GM19397 (cell line): Measurements from ENCODE around the gene ERO1B.

Experiments used
- ATAC-seq: cut with Tn5 transposase; IDR thresholded peaks from one replicate; pipeline ENCODE4 v1.9.1; 2021; ENCODE audit warnings: mild to moderate bottlenecking, moderate library complexity; ENCODE audit not compliant: unreplicated experiment

ERO1B gene

DNA sequence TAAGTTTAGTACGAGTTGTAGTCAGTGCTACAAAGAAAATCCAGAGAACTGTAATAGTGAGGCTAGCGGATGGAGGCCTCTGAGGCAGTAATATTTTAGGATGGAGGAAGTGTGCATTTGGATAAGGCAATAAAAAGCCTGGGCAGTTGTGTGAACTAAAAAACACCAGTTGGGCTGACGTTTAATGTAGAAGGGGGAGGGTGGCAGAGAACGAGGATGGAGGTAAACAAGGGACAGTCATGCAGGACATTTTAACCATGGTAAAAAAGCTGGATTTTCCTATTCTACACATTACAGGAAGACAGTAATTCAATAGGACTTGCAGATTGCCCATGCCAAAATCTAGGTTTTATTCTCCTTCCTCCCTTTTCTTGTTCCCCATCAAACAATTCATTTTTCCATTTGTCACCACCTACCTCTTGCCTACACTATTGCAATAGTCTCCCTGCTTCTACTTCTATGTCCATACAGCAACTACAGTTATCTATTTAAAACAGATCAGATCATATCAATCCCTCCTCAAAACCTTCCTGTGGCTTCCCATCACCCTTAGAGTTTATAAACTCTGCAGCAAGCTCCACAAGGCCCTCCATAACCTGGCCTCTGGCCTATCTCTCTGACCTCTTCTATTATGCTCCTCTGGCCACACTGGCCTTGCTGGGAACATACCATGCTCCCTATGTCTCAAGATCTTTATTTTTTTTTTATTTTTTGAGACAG lies 27.7 kb downstream of the ERO1B start:
- ATAC-seq, result no peak

DNA sequence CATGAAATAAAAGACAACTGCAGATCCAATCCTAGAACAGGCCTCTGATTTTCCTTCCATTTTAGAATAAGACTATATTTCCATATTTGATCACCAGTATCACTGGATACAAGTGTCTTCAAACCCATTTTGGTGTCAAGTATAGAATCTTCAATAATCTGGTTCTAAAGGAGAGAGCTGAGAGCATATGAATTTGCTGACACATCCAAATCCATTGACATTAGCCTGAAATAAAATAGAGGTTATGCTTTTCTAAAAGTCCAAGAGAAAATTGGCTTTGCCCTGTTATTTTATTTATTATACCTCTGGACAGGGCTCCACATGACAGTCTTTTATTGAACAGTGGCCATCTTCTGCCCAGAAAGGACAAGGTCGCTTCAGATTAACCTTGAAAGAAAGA lies 28.6 kb downstream of the ERO1B start:
- ATAC-seq, result no peak

DNA sequence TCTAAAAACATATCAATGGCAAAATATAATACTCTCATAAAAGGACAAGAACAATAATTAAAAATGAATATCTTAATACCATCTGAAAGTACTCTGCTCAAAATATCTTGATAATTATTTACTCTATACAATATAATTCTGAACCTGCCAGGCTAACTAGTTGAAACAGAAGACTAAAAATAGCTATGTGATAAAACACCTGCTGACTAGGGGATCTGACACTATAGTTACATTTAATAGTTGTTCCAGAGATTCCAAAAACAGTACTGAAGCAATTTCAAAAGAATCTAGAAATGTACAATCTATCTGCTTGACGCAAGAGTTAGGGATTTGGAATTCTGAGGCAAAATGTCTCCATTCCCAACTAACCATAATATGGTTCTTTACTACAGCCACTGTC lies 30.2 kb downstream of the ERO1B start:
- ATAC-seq, result no peak

DNA sequence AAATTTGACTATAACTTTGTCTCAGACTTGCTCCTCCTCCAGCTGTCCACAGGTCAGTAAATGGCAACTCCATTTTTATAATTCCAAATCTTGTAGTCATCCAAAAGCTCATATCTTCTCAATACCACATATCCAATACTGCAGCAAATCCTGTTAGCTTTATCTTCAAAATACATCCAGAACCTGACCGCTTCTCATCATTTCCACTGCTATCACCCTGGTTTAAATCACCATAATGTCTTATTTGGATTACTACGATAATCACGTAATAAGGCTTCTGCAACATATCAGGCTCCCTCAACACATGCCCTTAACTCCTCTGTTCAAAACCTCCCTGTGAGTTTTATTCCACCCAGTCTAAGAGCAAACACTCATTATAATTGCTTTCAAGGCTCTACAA lies 34.5 kb downstream of the ERO1B start:
- ATAC-seq, result no peak

DNA sequence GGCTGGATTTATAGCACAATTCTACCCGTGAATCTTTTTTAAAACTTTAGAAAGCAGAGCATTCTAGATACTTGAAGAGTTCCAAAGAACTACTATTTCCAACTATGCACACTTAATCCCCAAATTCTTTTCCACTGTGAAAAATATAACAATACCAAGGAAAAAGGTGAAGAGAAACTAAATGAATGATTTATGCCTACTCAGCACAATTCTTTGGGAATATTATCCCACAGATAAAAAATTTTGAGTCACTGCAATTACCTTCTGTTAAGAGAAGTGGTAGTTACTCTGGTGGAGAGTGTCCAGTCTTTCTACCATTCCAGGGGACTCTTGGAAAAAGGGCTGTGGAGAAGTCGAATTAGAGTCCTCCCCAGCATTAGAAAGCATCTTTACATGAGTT lies 39.2 kb downstream of the ERO1B start:
- ATAC-seq, result no peak

DNA sequence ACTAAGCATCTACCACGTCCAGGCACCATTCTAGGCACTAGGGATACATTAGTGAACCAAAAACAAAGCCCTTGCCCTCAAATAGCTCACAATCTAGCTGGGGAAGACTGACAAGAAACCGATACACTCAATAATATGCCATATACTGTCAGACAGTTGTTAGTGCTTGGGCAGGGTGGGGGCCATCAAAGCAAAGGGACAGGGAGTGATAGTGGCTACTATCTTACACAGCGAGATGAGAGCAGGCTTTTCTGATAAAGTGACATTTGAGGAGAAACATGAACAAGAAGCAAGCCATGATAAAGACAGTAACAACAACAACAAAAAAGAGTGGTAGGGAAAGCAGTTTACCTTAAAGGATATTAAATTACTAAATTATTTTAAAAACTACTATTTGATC lies 41.1 kb downstream of the ERO1B start:
- ATAC-seq, result no peak

DNA sequence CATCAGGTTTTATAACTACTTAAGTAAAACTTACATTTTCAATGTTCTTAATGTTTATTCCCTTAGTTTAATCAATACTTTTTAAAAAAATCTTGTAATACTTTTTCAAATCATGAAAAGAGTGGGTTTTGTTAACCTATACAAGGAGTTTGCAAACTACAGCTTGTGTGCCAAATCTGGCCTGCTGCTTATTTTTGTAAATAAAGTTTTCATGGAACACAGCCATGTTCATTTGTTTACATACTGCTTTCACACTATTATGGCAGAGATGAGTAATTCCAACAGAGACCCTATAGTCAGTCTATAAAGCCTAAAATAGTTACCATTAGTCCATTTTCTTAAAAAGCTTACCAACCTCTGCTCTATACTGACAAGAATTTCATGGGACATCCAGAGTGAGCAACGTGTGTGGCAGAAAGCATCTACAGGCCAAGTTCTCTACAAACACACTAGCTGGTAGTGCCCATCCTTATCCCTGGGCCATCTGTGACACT lies 42.6 kb downstream of the ERO1B start:
- ATAC-seq, result no peak

DNA sequence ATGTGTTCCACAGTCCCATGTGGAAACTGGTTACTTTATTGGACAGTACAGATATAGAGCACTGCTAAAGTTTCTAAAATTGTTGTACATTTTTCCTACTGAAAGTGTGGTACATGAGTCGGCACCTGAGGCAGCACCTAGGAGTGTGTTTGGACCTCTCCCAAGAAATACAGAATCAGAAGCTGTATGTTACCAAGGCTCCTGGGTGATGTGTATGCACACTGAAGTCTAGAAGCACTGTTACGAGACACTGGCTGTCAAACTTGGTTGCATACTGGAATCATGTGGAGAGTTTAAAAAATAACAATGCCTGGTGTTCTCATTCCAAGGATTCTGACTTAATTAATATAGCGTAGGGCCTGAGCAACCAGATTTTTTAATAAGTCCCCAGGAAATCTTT lies 46.6 kb downstream of the ERO1B start:
- no peak for ATAC-seq

DNA sequence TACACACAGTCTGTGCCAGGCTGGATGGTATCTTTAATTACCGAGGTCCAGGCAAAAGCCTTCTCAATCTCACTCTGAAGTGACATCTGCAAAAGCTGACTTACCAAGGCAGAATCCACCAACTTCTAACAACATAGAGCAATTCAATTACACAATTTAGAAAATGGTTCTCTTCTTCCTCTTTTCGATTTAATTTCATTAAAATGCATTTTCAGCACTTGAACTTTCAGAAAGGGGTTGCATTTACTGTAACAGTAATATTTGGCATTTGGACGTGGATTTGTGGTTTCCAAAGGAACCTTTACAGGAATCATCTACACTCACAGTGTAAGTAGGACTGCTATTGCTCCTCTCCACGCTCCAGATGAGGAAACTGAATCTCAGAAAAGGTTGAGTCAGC lies 53.3 kb downstream of the ERO1B start:
- ATAC-seq, result no peak

DNA sequence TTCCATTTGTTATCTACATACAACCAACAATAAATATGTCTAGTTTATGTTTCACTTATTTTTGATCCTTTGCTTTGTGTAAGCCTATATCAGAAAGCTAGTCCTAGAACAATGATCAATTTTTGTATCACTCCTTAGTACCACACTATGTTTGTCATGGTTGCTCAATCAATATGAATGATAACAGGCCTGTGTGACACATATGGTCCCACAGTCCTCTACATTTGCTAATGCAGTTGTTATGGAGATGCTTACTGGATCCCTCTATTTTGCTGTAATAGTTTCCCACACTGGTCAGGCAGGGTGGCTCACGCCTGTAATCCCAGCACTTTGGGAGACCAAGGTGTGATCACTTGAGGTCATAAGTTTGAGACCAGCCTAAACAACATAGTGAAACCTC lies 59.1 kb downstream of the ERO1B start:
- no peak for ATAC-seq

DNA sequence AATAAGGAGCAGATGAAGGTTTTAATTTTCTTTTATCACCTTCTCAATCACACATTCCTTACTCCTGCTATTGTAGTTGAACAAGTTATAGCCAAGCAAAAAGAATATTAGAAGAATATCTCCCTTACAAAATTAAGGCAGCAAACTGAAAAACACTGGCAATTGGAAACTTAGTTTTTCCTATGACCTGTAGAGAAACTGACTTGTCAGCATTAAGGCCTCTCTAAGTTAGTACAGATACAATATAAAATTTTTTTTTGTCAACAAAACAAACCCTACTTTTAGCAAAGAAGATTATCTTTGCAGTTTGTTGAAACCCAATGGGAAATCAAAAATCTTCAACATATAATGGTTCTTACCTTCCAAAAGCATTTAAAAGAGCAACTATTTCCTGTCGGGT lies 61.3 kb downstream of the ERO1B start:
- no peak for ATAC-seq

DNA sequence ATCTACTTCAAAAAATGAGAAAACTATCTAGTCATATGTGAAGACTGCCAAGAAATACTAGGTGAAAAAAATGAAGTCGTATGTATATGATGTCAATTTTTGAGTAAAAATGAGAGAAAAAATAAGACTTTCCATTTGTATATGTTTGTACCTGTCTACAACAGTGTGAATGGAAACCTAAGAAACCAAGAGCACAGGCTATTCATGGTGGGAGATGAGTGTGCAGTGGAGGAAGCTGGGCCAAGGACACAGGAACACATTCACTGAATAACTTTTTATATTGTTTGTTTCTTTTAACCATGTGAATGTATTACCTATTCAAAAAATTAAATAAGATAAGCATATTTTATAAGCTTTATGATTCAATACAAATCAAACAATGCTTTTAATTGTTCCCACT lies 67.0 kb downstream of the ERO1B start:
- no peak for ATAC-seq

DNA sequence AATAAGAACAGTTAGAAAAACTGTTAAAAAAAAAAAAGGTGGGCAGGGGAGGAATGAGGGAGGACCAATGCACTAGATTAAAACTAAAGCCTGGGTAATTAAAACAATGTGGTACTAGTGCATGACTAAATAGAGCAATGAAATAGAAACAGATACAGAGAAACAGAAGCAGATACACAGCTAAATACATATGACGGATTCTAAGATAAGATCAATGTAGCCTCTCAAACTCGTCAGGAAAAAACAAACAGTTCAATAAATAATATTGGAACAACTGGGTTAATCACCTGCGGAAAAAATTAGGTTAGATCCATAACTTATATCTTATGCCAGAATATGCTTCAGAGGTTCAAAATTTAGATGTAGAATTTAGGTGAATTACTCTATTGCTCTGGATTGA lies 68.2 kb downstream of the ERO1B start:
- no peak for ATAC-seq

DNA sequence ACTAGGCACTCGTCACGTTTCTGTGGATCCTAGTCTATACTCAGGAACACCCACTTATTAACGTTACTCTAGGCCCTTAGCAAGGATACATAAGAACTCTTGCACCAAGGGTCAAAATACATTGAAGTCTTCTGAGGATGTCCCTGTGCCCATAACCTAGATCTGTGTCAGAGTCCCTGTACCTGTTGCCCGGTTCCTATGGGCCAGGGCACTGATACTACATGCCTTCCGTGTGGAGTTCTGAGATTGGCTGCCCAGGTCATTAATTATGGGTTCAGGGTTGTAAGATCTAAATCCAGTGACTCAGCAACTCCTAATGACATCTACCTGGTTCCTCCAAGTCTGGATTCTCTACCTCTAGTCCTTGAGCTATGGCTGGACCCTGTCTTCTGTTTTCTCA lies 69.9 kb downstream of the ERO1B start:
- ATAC-seq, result no peak

DNA sequence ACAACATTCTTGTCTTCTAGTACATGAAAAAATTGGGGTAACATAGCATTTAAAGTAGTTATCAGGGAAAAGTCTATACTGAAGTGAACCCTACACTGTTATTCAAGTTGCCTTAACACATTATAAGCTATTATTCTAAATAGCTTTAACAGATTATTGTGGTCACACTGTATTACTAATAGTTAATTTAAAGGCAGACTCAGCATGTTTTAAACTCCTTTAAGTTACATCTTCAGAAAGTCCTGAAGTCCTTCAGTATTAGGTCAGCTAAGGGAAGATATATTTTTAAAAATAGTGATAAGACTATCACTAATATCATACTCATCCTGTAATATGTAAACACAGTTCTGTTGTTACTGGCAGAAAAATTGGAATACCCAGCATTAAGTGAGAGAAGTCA lies 72.0 kb downstream of the ERO1B start:
- ATAC-seq, result no peak

DNA sequence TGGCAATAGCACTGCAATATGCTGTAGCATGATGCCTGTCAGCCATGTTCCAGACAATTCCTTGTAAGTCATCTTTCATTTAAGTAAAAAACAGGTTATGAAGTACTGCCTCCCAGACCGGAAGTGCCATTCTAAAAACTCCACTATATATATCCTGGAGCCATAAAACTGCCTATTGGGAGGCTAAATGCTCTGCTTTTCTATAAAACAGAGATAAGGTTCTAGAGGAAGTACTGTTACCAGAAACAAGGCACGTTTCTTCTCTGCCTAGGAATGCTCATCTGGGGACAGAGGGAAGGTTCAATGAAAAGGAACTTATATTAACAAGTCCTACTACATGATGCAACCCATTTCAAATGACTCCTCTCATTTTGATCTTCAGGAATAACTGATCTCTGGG lies 72.6 kb downstream of the ERO1B start:
- no peak for ATAC-seq

DNA sequence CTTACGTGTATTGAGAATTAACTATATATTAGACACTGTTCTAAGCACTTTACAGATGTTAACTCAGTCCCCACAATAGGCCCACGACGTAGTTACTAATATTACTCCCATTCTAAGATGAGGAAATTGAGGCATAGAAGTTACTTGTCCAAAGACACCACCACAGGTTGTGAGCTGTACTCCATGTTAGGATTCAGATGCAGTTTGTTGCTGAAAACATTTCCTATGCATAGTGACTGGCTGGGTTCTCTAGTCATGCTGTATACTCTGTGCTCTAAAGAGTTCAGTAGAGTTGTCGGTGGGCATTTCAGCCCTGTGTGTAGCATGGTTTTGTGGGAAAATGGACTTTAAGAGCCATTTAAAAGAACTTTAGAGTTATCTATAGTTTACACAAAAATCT lies 74.2 kb downstream of the ERO1B start:
- ATAC-seq, result no peak

DNA sequence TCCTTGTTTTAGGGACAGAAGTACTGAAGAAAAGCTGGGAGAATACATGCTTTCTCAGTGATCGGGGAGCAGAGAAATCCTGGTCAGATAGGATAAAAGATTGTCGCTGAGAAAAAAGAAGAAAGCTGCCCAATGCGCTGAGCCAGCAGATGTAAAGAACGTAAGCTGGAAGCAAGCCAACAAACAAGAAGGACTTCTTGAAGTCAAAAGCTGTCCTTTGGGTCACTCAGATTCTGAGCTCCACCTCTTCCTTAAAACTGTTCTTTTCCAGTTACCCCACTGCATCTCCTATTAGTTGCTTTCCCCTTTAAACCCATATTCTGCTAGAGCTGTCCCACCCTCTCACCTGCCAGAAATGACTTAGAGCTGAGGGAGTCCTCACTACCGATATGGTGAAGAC lies 74.6 kb downstream of the ERO1B start:
- ATAC-seq, result no peak

DNA sequence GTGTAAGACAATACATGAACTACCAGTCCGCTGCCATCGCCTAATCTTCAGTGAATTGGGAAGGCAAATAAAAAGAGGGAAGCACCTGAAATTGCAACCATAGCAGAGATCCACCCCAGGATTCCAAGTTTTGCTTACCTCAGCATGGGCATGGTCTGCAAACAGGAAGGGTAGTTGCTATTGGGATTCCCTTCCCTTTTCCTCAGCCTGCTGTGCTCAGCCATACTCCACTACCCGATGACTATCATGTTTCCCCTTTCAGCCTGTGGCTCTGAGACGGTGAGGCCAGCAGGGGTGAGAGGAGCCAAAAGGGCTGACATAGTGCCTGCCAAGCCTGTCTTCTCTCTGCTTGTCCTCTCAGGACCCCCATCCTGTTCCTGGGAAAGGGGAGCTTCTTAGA lies 75.2 kb downstream of the ERO1B start:
- ATAC-seq, result no peak

DNA sequence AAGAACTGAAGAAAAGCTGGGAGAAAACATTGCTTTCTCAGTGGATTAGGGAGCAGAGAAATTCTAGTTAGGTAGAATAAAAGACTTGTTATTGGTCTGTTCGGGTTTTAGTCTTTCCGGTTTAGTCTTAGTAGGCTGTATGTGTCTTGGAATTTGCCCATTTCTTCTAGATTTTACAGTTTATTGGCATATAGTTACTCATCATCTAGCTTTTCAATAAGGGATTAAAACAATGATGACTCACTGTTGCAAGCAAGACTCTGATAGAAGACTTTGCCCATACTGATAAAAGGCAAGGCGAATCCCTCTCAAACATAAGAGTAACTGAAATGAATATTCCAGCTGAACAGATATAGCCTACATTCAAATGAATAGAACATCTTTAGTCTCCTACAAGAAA lies 77.1 kb downstream of the ERO1B start:
- ATAC-seq, result no peak

DNA sequence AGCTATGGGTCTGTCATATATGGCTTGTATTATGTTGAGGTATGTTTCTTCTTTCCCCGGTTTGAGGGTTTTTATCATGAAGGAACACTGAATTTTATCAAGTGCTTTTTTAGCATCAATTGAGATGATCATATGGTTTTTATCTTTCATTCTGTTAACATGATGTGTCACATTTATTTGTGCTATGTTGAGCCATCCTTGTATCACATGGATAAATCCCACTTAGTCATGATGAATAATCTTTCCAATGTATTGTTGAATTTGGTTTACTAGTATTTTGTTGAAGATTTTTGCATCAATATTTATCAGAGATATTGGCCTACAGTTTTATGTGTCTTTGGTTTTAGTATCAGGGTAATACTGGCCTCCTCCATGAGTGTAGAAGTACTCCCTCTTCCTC lies 77.7 kb downstream of the ERO1B start:
- ATAC-seq, result no peak

DNA sequence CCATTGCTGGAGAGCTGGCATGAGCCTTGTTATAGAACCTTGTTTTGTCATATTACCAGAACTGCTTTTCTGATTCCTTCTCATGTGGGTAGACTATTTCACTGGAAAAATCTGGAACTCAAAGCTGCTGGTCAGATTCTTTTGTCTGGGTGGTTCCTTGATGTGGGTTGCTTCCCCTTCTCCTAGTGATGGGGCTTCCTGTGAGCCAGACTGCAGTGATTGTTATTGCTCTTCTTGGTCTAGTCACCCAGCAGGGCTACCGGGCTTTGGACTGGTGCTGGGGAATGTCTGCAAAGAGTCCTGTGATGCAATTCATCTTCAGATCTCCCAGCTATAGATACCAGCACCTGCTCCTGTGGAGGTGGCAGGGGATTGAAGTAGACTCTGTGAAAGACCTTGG lies 80.0 kb downstream of the ERO1B start:
- no peak for ATAC-seq

DNA sequence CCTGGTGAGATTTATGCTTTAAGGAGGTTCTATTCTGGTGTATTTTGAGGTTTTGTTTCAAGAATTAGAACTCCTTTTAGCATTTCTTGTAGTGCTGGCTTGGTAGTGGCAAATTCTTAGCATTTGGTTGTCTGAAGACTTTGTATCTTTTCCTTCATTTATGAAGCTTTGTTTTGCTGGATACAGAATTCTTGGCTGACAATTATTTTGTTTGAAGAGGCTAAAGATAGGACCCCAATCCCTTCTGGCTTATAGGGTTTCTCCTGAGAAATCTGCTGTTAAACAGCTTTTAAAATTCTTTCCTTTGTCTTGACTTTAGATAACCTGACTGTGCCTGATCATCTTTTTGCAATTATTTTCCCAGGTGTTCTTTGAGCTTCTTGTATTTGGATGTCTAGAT lies 80.8 kb downstream of the ERO1B start:
- ATAC-seq, result no peak
